ENCODE data around the gene ABHD16B.
A peak's percentile ranks its signal among the peaks of the same experiment; 100 is the strongest.
"Not testable (repeated sequence)": the region's sequence is repeated elsewhere in the genome, so short reads cannot be mapped to it uniquely, and the experiment has no call there.

The ABHD16B gene

DNA sequence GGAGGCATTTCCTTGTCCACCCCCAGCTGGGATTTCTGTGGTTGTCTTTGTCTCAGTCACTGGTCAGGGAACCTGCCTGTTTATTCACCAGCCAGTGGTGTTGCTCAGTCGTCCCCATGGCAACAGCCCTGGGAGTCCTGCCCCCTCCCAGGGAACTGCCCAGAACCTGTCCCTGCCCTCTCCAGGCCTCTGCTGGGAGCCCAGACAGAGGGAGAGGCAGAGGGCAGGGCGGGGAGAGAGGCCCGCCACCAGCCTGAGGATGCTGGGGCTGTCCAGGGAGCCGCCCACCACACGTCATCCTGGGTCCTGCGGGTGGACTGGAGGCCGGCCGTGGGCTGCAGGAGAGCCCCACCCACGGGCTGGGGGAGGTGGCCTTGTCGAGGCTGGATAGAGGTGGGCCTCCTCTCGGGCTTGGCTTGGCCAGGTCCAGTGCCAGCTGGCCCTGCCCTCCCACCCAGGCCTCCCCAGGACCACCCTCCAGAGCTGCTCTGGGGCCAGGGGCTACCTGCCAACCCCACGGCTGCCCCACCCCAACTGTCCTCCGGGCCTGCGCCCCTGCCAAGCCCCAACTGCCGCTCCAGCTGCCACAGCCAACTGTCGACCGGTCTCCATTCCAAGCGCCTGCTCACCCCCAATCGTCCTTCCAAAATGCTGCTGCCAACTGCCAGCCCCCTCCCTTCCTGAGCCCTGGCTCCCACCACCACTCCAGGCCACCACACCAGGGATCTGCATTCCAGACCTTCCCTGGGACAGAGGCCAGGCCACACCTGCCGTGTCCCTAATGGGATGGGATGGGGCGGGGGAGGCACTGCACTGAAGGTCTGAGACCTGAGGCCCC lies 26.1 kb upstream of the ABHD16B start:
- no peak for DNase-seq

GRCh38 chr20:63836458-63837344 lies 24.6 kb upstream of the ABHD16B start:
- DNase-seq, result no peak

- DNase-seq, result no peak
Observed at GRCh38 chr20:63837479-63837878, 23.8 kb upstream of the ABHD16B start.

- no peak for DNase-seq
Observed at GRCh38 chr20:63839620-63840019, 21.7 kb upstream of the ABHD16B start.

DNA sequence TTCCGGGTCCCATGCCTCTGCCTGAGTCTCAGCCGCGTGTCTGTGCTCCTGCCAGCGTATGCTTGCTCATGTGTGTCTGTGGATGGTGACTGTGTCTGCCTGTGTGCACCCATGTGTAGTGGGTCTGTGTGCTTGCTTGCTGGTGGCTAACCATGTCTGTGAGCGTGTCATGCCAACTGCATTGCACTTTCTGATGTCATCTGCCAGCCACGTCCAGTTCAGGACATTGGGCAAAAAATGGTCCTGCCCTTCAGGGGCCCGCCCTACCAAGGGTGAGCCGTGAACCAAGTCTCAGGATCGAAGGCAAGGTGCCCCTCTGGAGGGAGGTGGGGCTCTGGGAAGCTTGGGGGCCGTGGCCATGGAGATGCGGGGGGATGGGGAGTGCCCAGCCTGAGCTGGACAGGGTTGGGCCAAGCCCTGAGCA lies 20.9 kb upstream of the ABHD16B start:
- DNase-seq, result no peak

- DNase-seq, result no peak
Observed at GRCh38 chr20:63842258-63842657, 19.0 kb upstream of the ABHD16B start.

DNA sequence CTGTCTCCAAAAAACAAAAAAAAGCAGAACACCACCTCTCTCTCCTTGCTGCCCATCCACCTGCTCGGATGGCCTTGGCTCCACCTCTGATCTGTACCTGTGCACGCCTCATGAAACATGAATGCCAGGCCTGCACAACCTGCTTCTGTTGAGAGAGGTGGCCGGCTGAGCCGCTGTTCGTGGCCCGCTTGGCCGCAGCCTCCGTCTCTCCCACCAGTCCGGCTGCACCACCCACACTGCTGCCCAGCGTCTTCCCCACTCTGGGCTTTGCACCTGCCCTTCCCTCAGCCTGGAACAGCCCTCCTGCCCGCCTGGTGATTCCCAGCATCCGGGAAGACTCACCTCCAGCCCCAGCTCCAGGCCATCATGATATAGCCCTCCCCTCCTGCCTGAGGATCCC lies 18.1 kb upstream of the ABHD16B start:
- no peak for DNase-seq

DNA sequence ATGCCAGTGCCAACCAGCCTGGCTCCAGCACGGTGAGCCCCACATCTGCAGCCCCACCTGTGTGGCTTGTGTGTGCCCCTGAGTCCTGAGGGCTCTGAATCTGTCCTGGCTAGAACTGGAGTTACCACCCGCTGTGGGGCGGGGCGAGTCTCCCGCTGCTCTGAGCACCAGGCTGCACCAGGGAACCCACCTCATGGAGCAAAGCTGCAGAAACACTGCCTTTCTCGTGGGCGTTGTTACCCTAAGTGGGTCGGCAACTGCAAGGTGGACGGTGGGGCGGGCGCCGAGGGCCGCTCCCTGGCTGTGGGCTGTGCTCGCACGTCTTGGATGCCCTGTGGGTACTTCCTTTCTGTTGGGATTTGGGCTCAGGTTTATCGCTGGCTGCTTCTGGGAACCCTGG lies 17.5 kb upstream of the ABHD16B start:
- DNase-seq, result no peak

DNA sequence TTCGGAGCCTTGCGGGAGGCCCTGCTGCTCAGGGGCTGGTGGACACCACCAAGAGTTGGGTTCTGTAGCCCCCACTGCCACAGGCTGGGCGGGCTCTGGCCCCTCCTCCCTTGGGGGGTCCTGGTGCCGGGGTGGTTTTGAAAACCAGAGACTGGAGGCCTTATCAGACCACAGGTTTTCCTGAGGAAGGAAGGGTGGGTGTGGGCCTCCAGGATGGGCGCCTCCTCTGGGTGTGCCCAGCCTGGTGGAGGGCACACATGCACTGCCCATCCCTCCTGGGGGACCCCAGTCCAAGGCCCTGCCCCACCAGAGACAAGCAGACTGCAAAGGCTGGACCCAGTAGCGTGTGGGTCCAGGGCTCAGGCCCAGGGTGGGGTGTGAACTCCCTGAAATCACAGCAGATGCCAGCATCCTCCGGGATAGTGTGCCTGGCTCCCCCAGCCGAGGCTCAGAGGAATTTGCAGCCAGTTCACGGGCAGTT lies 16.7 kb upstream of the ABHD16B start:
- DNase-seq, result no peak

DNA sequence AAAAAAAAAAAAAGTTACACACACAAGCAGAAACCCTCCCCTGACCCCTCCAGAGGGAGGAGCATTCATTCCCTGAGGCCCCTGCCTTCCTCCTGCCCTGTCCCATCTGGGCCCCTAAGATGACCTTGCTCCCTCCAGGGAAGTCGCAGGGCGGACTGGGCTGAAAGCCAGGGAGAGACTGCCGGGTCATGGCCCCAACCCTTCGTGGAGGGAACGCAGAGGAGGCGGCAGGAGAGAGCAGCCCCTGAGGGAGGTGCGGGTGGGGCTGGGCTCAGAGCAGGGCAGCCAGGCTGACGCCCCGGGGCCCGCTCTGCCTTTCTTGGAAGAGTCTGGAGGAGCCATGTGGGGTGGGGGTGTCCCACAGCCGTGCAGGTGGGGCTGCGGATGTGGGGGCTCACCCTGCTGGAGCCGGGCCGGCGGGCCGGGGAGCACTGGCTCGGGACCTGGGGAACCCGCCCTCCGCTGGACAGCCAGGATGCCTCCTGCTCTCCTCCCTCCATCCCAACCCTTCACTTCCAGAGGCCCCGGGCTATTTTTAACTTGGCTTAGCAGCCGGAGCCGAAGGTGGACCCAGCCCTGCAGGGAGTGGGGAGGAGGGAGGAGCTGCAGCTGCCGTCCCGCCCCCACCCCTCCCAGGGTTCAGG lies 15.0 kb upstream of the ABHD16B start:
- no peak for DNase-seq

GRCh38 chr20:63846888-63847236 lies 14.4 kb upstream of the ABHD16B start:
- no peak for DNase-seq

GRCh38 chr20:63847237-63848002 lies 13.9 kb upstream of the ABHD16B start:
- no peak for DNase-seq

DNA sequence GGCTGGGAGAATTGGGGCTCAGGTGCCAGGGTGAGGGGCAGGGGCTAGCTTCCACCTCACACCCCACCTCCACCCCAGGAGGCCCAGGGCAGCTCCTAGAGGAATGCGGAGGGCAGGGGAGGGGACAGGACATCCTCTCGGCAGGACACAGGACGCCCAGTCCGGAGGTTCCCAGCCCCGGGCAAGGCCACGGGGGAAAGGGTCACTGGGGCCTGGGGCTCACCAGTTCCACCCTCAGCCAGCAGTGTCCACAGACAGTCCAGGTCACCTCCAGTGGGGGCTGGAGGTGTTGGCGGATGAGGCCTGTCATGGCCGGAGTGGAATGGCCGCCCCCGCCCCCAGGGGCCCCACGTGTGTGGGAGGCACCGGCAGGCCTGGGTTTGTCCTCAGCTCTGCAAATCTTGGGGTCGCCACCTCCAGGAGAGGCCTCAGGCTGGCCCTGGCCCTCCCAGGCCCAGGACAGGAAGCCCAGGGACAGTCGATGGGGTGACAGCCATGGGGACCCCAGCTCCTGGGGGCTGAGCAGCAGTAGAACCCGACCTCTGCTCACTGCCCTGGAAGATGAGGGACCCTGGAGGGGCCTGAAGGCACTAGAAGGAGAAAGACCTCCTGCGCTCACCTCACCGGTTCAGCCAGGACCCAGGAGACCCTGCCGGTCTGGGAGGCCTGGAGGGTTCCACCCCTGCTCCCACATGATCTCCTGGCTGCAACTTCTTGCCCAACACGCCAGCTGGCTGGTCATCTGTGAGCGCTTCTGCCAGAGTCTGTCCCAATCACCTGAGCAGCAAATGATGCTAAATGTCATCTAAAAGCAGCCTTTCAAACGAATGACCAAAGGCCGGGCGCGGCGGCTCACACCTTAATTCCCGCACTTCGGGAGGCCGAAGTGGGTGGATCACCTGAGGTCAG lies 13.0 kb upstream of the ABHD16B start:
- no peak for DNase-seq

DNA sequence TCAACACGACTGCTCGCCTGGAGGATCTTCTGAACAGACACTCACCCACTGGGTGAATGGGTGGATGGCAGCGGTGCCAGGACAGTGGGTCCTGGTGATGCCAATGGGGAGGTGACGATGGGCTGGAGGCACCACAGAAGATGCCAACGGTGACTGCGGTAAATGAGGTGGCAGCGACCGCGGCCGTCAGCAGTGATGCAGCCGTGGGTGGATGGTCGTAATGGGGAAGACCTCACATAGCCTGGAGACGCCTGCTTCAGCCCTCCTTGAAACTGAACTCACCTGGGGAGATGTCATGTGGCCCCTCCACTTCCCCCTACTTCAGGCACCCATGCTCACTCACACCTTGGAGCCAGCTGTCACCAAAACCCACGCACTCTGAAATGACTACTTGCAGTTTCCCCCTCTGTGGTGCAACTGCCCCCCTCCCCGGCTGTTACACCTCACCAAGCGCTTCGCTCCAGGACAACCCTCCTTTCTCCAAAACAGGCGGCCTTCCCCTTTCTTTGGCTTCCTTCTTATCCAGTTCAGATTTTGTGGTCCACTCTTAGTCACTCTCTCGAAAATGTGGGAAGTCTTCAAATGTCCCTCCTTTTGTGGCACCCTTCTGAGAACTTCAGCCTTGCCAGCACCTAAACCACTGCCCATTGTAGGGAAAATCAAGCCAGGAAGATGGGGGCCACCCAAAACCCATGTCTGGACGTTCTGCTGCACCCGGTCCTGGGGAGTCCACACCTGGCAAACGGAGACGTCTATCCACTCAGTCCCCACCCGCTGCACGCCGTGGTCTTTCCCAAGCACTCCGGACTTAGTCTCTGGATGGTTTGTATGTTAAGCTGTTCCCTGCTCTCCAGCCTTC lies 10.4 kb upstream of the ABHD16B start:
- DNase-seq, result peak in 1 of 2 donors; percentile 18

- DNase-seq, result not testable (repeated sequence)
Observed at GRCh38 chr20:63851548-63851943, 9.8 kb upstream of the ABHD16B start.

GRCh38 chr20:63853733-63854068 lies 7.6 kb upstream of the ABHD16B start:
- not testable (repeated sequence) for DNase-seq

- no peak for DNase-seq
Observed at GRCh38 chr20:63854069-63854765, 7.1 kb upstream of the ABHD16B start.

- DNase-seq, result no peak
Observed at GRCh38 chr20:63854766-63855362, 6.4 kb upstream of the ABHD16B start.

DNA sequence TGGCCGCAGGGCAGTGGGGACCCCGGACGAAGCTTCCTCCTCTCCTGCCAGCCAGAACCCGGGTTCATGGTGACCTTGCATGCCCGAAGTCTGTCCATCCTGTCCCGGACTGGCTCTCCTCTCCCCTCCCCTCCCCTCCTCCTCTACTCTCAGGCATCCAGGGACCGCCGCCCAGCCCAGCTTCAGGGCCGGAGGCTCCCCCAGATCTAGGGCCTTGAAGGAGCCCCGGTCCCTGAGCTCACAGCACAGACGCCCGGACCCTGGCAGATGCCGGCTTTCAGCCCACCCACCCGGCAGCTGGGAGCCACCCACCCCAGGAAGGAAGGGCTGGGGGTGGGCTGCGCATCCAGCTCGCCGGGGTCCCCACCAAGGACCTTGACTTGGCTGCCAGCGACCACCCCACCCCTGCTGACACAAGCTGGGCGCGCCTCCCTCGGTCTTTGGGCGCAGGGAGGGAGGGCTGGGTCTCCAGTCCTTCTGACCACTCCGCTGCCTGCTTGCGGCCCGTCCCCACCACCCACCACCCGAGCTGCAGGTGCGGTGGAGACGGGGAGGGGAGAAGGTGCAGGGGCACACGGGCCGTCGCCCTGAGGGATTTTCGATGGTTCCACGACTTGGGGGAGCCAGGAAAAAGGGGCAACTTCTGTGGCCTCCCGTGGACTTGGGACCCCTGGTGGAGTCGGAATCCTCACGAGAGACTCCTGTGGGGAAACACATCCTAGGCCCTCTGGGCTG lies 5.8 kb upstream of the ABHD16B start:
- no peak for DNase-seq
